K562 (cell line): Measurements from ENCODE around the gene C1orf105. TPM values are rescaled to one million over a fixed set of nuclear protein-coding genes. Genes with fewer than 3 reads are reported as not detected.
A peak's percentile ranks its signal among the peaks of the same experiment; 100 is the strongest.

Experiments used
- BACH1 ChIP-seq: fragments of 200-800 bp; sonication (Bioruptor generic); IDR thresholded peaks from 2 replicates; pipeline ENCODE4 v1.6.1; 2016; ENCODE audit warnings: missing genetic modification characterization, missing compliant biosample characterization
- CBX1 ChIP-seq: sonication (generic); IDR thresholded peaks from 2 replicates; pipeline ENCODE4 v1.6.1; 2016; ENCODE audit warnings: antibody characterized with exemption, low read depth, mild to moderate bottlenecking
- CHD2 ChIP-seq: IDR thresholded peaks from 2 replicates; pipeline ENCODE4 v1.6.1; 2011; ENCODE audit warnings: low read depth, low read length
- FOXK1 ChIP-seq: sonication (generic); formaldehyde crosslinking; IDR thresholded peaks from 2 replicates; pipeline ENCODE4 v1.8.0; 2022; ENCODE audit warnings: missing genetic modification reagents, mild to moderate bottlenecking, borderline replicate concordance
- GABPA ChIP-seq: fragments of 200-800 bp; sonication (Bioruptor generic); conservative IDR thresholded peaks from 2 replicates; pipeline ENCODE4 v1.6.1; 2016; ENCODE audit warnings: low read depth, missing genetic modification characterization, missing compliant biosample characterization
- NBN ChIP-seq: fragments of 450-650 bp; IDR thresholded peaks from 2 replicates; pipeline ENCODE4 v1.6.1; 2016; ENCODE audit warnings: low read depth, mild to moderate bottlenecking
- PHB ChIP-seq: fragments of 250-450 bp; sonication (Bioruptor Pico); IDR thresholded peaks from 2 replicates; pipeline ENCODE4 v1.5.0; 2021
- SMAD3 ChIP-seq: fragments of 450-650 bp; formaldehyde crosslinking; conservative IDR thresholded peaks from 2 replicates; pipeline ENCODE4 v1.4.0; 2020; ENCODE audit warnings: mild to moderate bottlenecking
- ZEB2 ChIP-seq: fragments of 450-650 bp; IDR thresholded peaks from 2 replicates; pipeline ENCODE4 v1.6.1; 2016
- ZNF766 ChIP-seq: fragments of 200-800 bp; sonication (Bioruptor generic); conservative IDR thresholded peaks from 2 replicates; pipeline ENCODE4 v1.6.1; 2016; ENCODE audit warnings: missing genetic modification characterization, missing compliant biosample characterization
- ZNF785 ChIP-seq: fragments of 250-450 bp; sonication (Bioruptor Pico); IDR thresholded peaks from 2 replicates; pipeline ENCODE4 v1.4.0; 2020; ENCODE audit warnings: mild to moderate bottlenecking
- polyA plus RNA-seq, 8 experiments: library from polyadenylated mRNA; depleted of rRNA in 4 of 8; stranded (reverse) in 5 of 8; unstranded in 3 of 8; fragments of >200 nt; fragmentation: Nextera tagmentation in 2 of 8; fragmentation: Illumina TruSeq in 1 of 8; extraction: Ambion mirVana in 2 of 8; extraction: Trizol in 1 of 8; gene quantifications; 2 replicates each; pipeline versions ENCODE4 v1.2.1 to v1.2.3, GENCODE V29; 2011 to 2014; ENCODE audit warnings: inconsistent platforms in 1 of 8, missing spikeins in 1 of 8
- total RNA-seq, 7 experiments: library from RNA; depleted of rRNA in 6 of 7; stranded (reverse); fragments of >200 nt in 6 of 7; fragmentation: Illumina TruSeq in 2 of 7; extraction: Trizol in 2 of 7; gene quantifications; 2 replicates each; pipeline versions ENCODE4 v1.2.1 to v1.2.3, GENCODE V29; 2011 to 2021; ENCODE audit warnings: low replicate concordance in 1 of 7
- TF ChIP-seq, protein P1 (sequence below), 2 experiments: fragments of 450-650 bp; IDR thresholded peaks; 2 replicates each; pipeline ENCODE4 v1.6.1; 2016

The C1orf105 gene
- total and polyA plus RNA-seq, 9 of the 15 experiments (the other 6 are each of a cell fraction or from before 2014, with no cell fraction given): 0.08 TPM; not detected in 8

DNA sequence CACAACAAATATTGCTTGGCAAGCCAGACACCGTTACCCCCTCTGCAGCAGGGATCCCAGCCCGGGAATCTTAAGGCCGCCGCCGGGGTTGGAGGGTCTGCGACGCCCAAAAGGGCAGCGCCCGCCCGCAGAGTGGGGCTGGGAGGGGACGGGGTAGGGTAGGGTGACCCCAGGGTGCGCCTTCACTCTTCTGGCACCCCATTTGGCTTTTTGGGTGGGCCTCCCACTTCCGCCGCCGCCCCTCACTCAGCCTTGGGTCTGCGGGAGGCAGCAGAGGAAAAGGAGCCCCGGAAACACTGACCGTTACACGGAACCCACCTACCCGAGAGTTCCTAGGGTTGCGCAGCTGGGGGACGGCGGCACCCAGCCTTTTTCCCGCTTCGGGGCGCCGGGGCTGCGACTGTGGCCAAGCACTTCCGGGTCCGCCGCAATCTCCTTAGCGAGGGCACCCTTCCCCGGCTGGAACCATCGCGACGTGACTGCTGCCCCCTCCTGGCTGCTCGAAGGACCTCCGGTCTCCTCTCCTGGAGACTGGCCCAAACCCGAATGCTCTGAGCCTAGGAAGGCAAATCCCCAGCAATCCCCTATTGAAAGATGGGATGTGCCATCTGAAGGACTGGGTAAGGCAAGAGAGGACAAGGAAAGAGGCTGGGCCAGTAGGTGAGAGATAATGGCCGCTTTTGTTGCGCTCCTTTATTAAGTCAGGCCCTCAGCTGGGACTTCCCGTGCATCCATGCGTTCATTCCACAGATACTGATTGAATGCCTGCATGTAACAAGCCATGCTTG, 23.4 kb downstream of the C1orf105 start, which contains the start of gene PIGC (continued):
- peak; percentile 57; the same call in 1 of the 2 replicates for TF ChIP-seq FOXK1 (CRISPR knock-in tag)
- TF ChIP-seq NBN: peak; percentile 42; the same call in 1 of the 2 replicates
- 0 out of 2 replicates have a peak, but pooled peaks have one; percentile 85 for TF ChIP-seq PHB
- TF ChIP-seq ZEB2: peak; percentile 73
- 0 out of 2 replicates have a peak, but pooled peaks have one; percentile 6 for TF ChIP-seq SMAD3 (CRISPR knock-in tag)
- no peak for TF ChIP-seq ZNF766 (CRISPR knock-in tag)
- TF ChIP-seq GABPA (tag): peak; percentile 95
- TF ChIP-seq, protein P1, sequence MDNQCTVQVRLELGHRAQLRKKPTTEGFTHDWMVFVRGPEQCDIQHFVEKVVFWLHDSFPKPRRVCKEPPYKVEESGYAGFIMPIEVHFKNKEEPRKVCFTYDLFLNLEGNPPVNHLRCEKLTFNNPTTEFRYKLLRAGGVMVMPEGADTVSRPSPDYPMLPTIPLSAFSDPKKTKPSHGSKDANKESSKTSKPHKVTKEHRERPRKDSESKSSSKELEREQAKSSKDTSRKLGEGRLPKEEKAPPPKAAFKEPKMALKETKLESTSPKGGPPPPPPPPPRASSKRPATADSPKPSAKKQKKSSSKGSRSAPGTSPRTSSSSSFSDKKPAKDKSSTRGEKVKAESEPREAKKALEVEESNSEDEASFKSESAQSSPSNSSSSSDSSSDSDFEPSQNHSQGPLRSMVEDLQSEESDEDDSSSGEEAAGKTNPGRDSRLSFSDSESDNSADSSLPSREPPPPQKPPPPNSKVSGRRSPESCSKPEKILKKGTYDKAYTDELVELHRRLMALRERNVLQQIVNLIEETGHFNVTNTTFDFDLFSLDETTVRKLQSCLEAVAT (IDR thresholded peaks at IDR 0.05): peak in 1 of 2 experiments; percentile 58; a peak in 1 of 4 replicates
- peak; percentile 97 for TF ChIP-seq CBX1
- no peak for TF ChIP-seq BACH1 (tag)
- peak; percentile 65 for TF ChIP-seq CHD2
- no peak for TF ChIP-seq ZNF785 (CRISPR knock-in tag)
- TF ChIP-seq, all 486 proteins: peak for 196
